ENCODE results near the gene SERINC5. TPM values are rescaled to one million over a fixed set of nuclear protein-coding genes. Genes with fewer than 3 reads are reported as not detected.
"Not testable (repeated sequence)": the region's sequence is repeated elsewhere in the genome, so short reads cannot be mapped to it uniquely, and the experiment has no call there.

SERINC5 gene
- total and polyA plus RNA-seq, 4 donors: 6.2 to 84.5 (median 23.9) TPM

DNA sequence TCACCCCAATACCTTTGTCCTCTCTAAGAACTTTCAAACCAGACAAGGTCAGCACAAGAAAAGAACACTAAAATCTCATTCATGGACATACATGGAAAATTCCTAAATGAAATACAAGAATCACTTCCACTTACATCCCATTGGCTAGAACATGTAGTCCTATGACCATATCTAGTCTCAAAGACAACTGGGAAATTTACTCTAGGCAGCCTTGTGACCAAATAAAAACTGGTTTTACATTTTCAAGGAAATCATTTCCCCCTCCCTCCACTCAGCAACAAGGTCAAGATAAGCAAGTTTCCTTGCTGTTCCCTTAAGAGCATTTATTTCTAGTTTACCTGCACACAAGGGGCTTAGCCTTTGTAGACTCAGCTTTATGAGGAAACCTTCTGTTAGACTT, 20.3 kb upstream of the SERINC5 start:
- Histone ChIP-seq H3K9me3 (ENCODE audit: control insufficient read depth in 4 of 4, insufficient read depth in 3 of 4, low read length in 3 of 4) (no peaks in the 10 kb centered on the region), H3K9ac (ENCODE audit: insufficient read depth in 1 of 2, low read length in 2 of 2) (no peak overlapping the region), H3K36me3 (ENCODE audit: control insufficient read depth in 4 of 4, insufficient read depth in 4 of 4, low read length in 4 of 4) (no peaks in the 10 kb centered on the region), H3K27me3 (ENCODE audit: control insufficient read depth in 3 of 3, insufficient read depth in 3 of 3, low read length in 2 of 3) (no peaks in the 10 kb centered on the region), H3K4me1 (ENCODE audit: control insufficient read depth in 5 of 5, insufficient read depth in 5 of 5, low read length in 5 of 5) (peaks cover 0 to 3% (median 0%) of the 10 kb centered on the region in 5 donors), H3K27ac (ENCODE audit: low read depth in 1 of 2, low read length in 1 of 2) (no peak overlapping the region), H3K4me3 (no peak overlapping the region)
- TF ChIP-seq CTCF (IDR thresholded peaks at IDR 0.05; ENCODE audit: control extremely low read depth, extremely low read depth): no peak
- ATAC-seq (ENCODE audit: insufficient read depth, low FRiP score): no peak
- no peak for DNase-seq

DNA sequence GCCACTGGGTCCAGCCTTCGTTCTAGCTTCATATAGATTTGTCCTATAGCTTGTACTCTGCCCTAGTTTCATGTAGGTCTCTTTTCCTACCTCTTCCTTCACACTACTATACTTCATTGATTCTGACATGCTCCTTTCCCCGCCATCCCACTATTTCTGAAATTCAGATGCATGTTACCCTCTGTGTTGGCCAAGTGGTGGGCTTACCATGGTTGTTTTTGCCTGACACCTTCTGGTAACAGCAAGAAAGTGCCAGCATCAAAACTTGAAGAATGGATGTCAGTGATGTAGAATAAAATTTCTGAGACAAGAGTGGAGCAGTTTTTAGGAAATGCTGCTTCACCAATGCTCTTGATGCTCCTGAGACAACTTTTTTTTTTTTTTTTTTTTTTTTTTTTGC, 19.5 kb upstream of the SERINC5 start:
- 77 to 88% methylated on average over 2 of the region's 2 CpGs for WGBS, 2 donors
- no peak for ATAC-seq (ENCODE audit: insufficient read depth, low FRiP score)
- Histone ChIP-seq H3K9ac (ENCODE audit: insufficient read depth in 1 of 2, low read length in 2 of 2) (no peak overlapping the region), H3K36me3 (ENCODE audit: control insufficient read depth in 4 of 4, insufficient read depth in 4 of 4, low read length in 4 of 4) (no peaks in the 10 kb centered on the region), H3K9me3 (ENCODE audit: control insufficient read depth in 4 of 4, insufficient read depth in 3 of 4, low read length in 3 of 4) (no peaks in the 10 kb centered on the region), H3K4me1 (ENCODE audit: control insufficient read depth in 5 of 5, insufficient read depth in 5 of 5, low read length in 5 of 5) (peaks cover 0 to 3% (median 0%) of the 10 kb centered on the region in 5 donors), H3K27ac (ENCODE audit: low read depth in 1 of 2, low read length in 1 of 2) (no peak overlapping the region), H3K27me3 (ENCODE audit: control insufficient read depth in 3 of 3, insufficient read depth in 3 of 3, low read length in 2 of 3) (no peaks in the 10 kb centered on the region), H3K4me3 (no peak overlapping the region)
- peak; percentile 12 for TF ChIP-seq CTCF (IDR thresholded peaks at IDR 0.05; ENCODE audit: control extremely low read depth, extremely low read depth)
- DNase-seq: peak; percentile 43 to 82 (median 76)

- H3K36me3 ChIP-seq (ENCODE audit: control insufficient read depth in 4 of 4, insufficient read depth in 4 of 4, low read length in 4 of 4); H3K4me1 ChIP-seq (ENCODE audit: control insufficient read depth in 5 of 5, insufficient read depth in 5 of 5, low read length in 5 of 5); H3K4me3 ChIP-seq; DNase-seq; H3K27me3 ChIP-seq (ENCODE audit: control insufficient read depth in 3 of 3, insufficient read depth in 3 of 3, low read length in 2 of 3); ATAC-seq (ENCODE audit: insufficient read depth, low FRiP score); H3K9ac ChIP-seq (ENCODE audit: insufficient read depth in 1 of 2, low read length in 2 of 2); H3K27ac ChIP-seq (ENCODE audit: low read depth in 1 of 2, low read length in 1 of 2); H3K9me3 ChIP-seq (ENCODE audit: control insufficient read depth in 4 of 4, insufficient read depth in 3 of 4, low read length in 3 of 4): not testable (repeated sequence)
- WGBS, 2 donors: 90 to 98% methylated on average over 2 of the region's 2 CpGs
Observed at GRCh38 chr5:80270543-80270942, 14.7 kb upstream of the SERINC5 start.

DNA sequence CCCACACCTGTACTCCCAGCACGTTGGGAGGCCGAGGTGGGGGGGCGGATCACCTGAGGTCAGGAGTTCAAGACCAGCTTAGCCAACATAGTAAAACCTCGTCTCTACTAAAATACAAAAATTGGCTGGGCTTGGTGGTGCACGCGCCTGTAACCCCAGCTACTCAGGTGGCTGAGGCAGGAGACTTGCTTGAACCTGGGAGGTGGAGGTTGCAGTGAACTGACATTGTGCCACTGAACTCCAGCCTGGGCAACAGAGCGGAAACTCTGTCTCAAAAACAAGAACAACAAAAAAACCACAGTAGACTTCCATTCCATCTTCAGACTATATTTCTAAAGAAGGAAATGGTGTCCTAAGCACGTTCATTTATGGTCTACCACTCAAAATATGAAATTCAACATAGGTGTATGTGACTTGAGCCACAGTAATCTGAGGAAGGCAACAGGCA, 14.2 kb upstream of the SERINC5 start:
- TF ChIP-seq CTCF (IDR thresholded peaks at IDR 0.05; ENCODE audit: control extremely low read depth, extremely low read depth): no peak
- Histone ChIP-seq H3K4me3 (no peak overlapping the region), H3K27me3 (ENCODE audit: control insufficient read depth in 3 of 3, insufficient read depth in 3 of 3, low read length in 2 of 3) (no peaks in the 10 kb centered on the region), H3K9ac (ENCODE audit: insufficient read depth in 1 of 2, low read length in 2 of 2) (no peak overlapping the region), H3K36me3 (ENCODE audit: control insufficient read depth in 4 of 4, insufficient read depth in 4 of 4, low read length in 4 of 4) (no peaks in the 10 kb centered on the region), H3K27ac (ENCODE audit: low read depth in 1 of 2, low read length in 1 of 2) (no peak overlapping the region), H3K9me3 (ENCODE audit: control insufficient read depth in 4 of 4, insufficient read depth in 3 of 4, low read length in 3 of 4) (no peaks in the 10 kb centered on the region), H3K4me1 (ENCODE audit: control insufficient read depth in 5 of 5, insufficient read depth in 5 of 5, low read length in 5 of 5) (no peaks in the 10 kb centered on the region)
- no peak for DNase-seq
- ATAC-seq (ENCODE audit: insufficient read depth, low FRiP score): no peak
- 82 to 84% methylated on average over 8 of the region's 8 CpGs for WGBS, 2 donors

Measured in lung (tissue), 12 donors.